Natural killer cell (primary cell): ENCODE measurements around the gene KHDRBS1. TPM values are rescaled to one million over a fixed set of nuclear protein-coding genes. Genes with fewer than 3 reads are reported as not detected.

ENCODE experiments used
- ATAC-seq, 3 donors: fragments of 150-1000 bp in 2 of 3; fragments of 200-7000 bp in 1 of 3; cut with Tn5 transposase; 1 replicate in 1 of 3; 2 replicates in 2 of 3; pipeline ENCODE4 v1.10.0; 2021; ENCODE audit warnings: mild to moderate bottlenecking in 2 of 3, moderate library complexity in 2 of 3
- DNase-seq, 2 donors: peaks; one replicate each; pipeline versions ENCODE4 v3.0.0 to v3.0.0-alpha.2; 2013 to 2021; ENCODE audit warnings: mixed read lengths in 1 of 2
- H3K27ac ChIP-seq: one replicate; pipeline ENCODE4 v1.5.1; 2013; ENCODE audit warnings: mild to moderate bottlenecking, low read length
- H3K27me3 ChIP-seq: one replicate; pipeline ENCODE4 v1.6.1; 2013; ENCODE audit warnings: low read length; ENCODE audit not compliant: control insufficient read depth, insufficient read depth
- H3K36me3 ChIP-seq: one replicate; pipeline ENCODE4 v1.6.1; 2013; ENCODE audit warnings: low read length; ENCODE audit not compliant: control insufficient read depth, insufficient read depth
- H3K4me1 ChIP-seq: one replicate; pipeline ENCODE4 v1.6.1; 2013; ENCODE audit warnings: low read length; ENCODE audit not compliant: control insufficient read depth, insufficient read depth
- H3K4me3 ChIP-seq: one replicate; pipeline ENCODE4 v1.5.1; 2013; ENCODE audit warnings: low read length
- H3K9me3 ChIP-seq: one replicate; pipeline ENCODE4 v1.6.1; 2013; ENCODE audit warnings: low read length; ENCODE audit not compliant: control insufficient read depth, insufficient read depth
- H3K27ac Mint-ChIP-seq, 2 donors: one replicate each; pipeline ENCODE4 v1.8.0; 2022; ENCODE audit warnings: mild to moderate bottlenecking in 2 of 2, mixed read lengths in 2 of 2, moderate library complexity in 1 of 2
- H3K27me3 Mint-ChIP-seq, 2 donors: one replicate each; pipeline ENCODE4 v1.8.0; 2022; ENCODE audit warnings: low read depth in 2 of 2, mixed read lengths in 2 of 2
- H3K36me3 Mint-ChIP-seq: one replicate; pipeline ENCODE4 v1.8.0; 2022; ENCODE audit warnings: mixed read lengths
- H3K4me1 Mint-ChIP-seq, 2 donors: one replicate each; pipeline ENCODE4 v1.8.0; 2022; ENCODE audit warnings: mixed read lengths in 2 of 2
- H3K4me3 Mint-ChIP-seq: one replicate; pipeline ENCODE4 v1.8.0; 2022; ENCODE audit warnings: mild to moderate bottlenecking, moderate library complexity, mixed read lengths
- H3K9me3 Mint-ChIP-seq, 2 donors: one replicate each; pipeline ENCODE4 v1.8.0; 2022; ENCODE audit warnings: mixed read lengths in 2 of 2
- CTCF ChIP-seq: fragments of 200-600 bp; IDR thresholded peaks from one replicate; pipeline ENCODE4 v1.8.0; 2022; ENCODE audit warnings: antibody characterized with exemption
- WGBS: methylation state at CpG from one replicate; pipeline ENCODE4 v1.1.7; 2013; ENCODE audit warnings: missing lambda C conversion rate; ENCODE audit not compliant: insufficient coverage; 5-methylcytosine and 5-hydroxymethylcytosine counted together
- intact Hi-C: fragments of 100-400 bp; cut with micrococcal nuclease; formaldehyde crosslinking; loops from one replicate; pipeline ENCODE4 v1.14.2; 2022
- total RNA-seq, 4 donors: library from RNA; stranded (reverse); fragments of 120-200 nt in 1 of 4; gene quantifications; one replicate each; pipeline versions ENCODE4 v1.2.3 to v1.2.4, GENCODE V29; 2013 to 2022

KHDRBS1 gene
- total RNA-seq, 3 donors from 2014 or later (not counting 1 experiment from before 2014, with no cell fraction given), result 107 to 112 (median 109) TPM

DNA sequence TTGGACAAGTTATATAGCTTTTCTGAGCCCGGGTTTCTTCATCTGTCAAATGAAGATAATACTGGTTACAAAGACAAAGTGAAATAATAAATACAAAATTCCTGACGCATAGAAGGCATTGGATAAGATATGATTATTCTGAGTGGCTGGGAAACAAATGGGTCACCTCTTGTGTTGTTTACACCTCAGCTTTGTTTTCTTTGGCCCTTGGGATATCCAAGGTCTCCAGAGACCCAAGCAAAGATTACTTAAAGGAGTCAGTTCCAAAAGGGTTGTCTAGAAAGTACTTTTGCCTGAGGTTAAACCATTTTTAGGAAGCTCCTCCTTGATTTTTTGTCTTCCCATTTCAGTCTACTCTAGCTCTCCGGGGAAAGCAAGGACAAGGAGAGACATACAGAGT lies 9.7 kb downstream of the KHDRBS1 start:
- peaks cover 9% of the 10 kb centered on the region for H3K36me3 ChIP-seq
- ATAC-seq (no peak), DNase-seq (no peak)
- 98% methylated on average over 3 of the region's 3 CpGs for WGBS
- H3K27me3 Mint-ChIP-seq, result no peaks in the 10 kb centered on the region
- peaks cover 52 to 62% of the 10 kb centered on the region in 2 donors for H3K4me1 Mint-ChIP-seq
- no peak overlapping the region for H3K4me3 ChIP-seq
- H3K4me3 Mint-ChIP-seq, result peak overlapping the region; percentile 13
- no peaks in the 10 kb centered on the region for H3K9me3 Mint-ChIP-seq
- H3K4me1 ChIP-seq, result peaks cover 31% of the 10 kb centered on the region
- TF ChIP-seq CTCF, result no peak
- H3K27me3 ChIP-seq, result no peaks in the 10 kb centered on the region
- no peaks in the 10 kb centered on the region for H3K9me3 ChIP-seq
- intact Hi-C loops, result no loop called here
- H3K36me3 Mint-ChIP-seq, result no peaks in the 10 kb centered on the region
- H3K27ac ChIP-seq, result no peak overlapping the region
- H3K27ac Mint-ChIP-seq, result peak overlapping the region; percentile 32 to 70

GRCh38 chr1:32025515-32025914 lies 11.8 kb downstream of the KHDRBS1 start:
- Mint-ChIP-seq H3K36me3 (no peaks in the 10 kb centered on the region), H3K27ac (peak overlapping the region in 1 of 2 donors; percentile 35), H3K27me3 (no peaks in the 10 kb centered on the region), H3K4me1 (peaks cover 54 to 63% of the 10 kb centered on the region in 2 donors), H3K4me3 (no peak overlapping the region), H3K9me3 (no peaks in the 10 kb centered on the region)
- intact Hi-C loops, result no loop called here
- no peak for ATAC-seq
- H3K27me3 ChIP-seq, result no peaks in the 10 kb centered on the region
- no peak for DNase-seq
- WGBS, result 85% methylated on average over 4 of the region's 6 CpGs
- peaks cover 9% of the 10 kb centered on the region for H3K36me3 ChIP-seq
- peaks cover 21% of the 10 kb centered on the region for H3K4me1 ChIP-seq
- H3K9me3 ChIP-seq, result no peaks in the 10 kb centered on the region
- no peak for TF ChIP-seq CTCF
- H3K4me3 ChIP-seq, result no peak overlapping the region
- no peak overlapping the region for H3K27ac ChIP-seq

DNA sequence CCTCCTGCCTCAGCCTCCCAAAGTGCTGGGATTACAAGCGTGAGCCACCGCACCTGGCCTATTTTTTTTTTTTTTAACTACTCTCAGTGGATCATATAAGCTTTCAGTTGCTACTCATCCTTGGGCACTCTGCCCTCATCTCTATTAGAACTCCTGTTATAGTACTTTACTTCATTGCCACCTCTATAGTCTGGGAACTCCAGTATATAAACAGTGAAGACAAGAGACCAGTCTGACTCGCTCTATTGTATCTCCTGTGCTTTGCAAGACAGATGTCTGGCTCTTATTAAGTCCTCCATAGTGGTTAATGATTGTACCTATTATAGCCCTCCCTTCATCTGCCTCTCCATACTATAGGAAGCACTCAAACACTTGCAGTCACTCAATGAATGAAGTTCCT lies 15.1 kb downstream of the KHDRBS1 start:
- Histone ChIP-seq H3K4me3 (no peak overlapping the region), H3K27ac (no peak overlapping the region), H3K4me1 (peaks cover 7% of the 10 kb centered on the region), H3K36me3 (peaks cover 25% of the 10 kb centered on the region), H3K27me3 (no peaks in the 10 kb centered on the region), H3K9me3 (no peaks in the 10 kb centered on the region)
- no peak for DNase-seq
- peak overlapping the region in 1 of 2 donors; percentile 35 for H3K27ac Mint-ChIP-seq
- WGBS, result 93% methylated on average over 3 of the region's 3 CpGs
- peaks cover 52 to 63% of the 10 kb centered on the region in 2 donors for H3K4me1 Mint-ChIP-seq
- no peaks in the 10 kb centered on the region for H3K27me3 Mint-ChIP-seq
- no peak overlapping the region for H3K4me3 Mint-ChIP-seq
- no peak for ATAC-seq
- no peaks in the 10 kb centered on the region for H3K9me3 Mint-ChIP-seq
- TF ChIP-seq CTCF, result no peak
- peaks cover 2% of the 10 kb centered on the region for H3K36me3 Mint-ChIP-seq
- intact Hi-C loops, result no loop called here

DNA sequence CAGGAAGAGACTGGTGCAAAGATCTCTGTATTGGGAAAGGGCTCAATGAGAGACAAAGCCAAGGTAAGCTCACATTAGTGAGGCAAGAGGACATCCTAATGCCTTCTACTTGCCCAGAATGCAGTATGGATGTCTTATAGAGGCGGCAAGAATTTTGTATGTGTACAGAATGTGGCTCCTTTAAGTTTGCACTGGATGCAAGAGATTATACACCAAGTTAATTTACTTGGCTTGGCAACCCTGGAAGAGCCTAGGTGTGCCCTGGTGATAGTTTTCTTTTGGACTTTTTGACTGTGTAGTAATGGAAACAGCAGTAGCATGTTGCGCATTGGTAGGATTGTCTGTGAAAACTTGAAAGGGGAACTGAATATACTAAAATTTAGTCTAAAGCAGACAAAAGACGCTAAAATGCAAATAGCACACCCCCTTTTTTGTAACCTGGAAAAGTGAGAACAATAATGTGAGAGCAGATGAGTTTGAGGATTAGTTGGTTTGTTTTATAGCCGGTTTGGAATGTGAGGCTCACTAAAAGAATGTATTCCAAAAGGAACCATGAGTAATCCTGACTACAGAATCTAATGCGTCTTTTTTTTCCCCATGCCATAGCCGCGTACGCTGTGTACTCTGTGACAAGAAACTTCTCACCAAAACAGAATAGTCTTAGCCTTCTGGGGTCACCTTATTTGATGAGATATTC lies 18.1 kb downstream of the KHDRBS1 start:
- H3K36me3 Mint-ChIP-seq, result peaks cover 7% of the 10 kb centered on the region
- Histone ChIP-seq H3K36me3 (peaks cover 42% of the 10 kb centered on the region), H3K27ac (no peak overlapping the region), H3K9me3 (no peaks in the 10 kb centered on the region), H3K27me3 (no peaks in the 10 kb centered on the region), H3K4me1 (no peaks in the 10 kb centered on the region), H3K4me3 (no peak overlapping the region)
- no peak for TF ChIP-seq CTCF
- peak overlapping the region; percentile 27 to 66 for H3K27ac Mint-ChIP-seq
- H3K4me3 Mint-ChIP-seq, result no peak overlapping the region
- intact Hi-C loops, result no loop called here
- no peak for ATAC-seq
- H3K27me3 Mint-ChIP-seq, result no peaks in the 10 kb centered on the region
- H3K9me3 Mint-ChIP-seq, result no peaks in the 10 kb centered on the region
- H3K4me1 Mint-ChIP-seq, result peaks cover 62 to 65% of the 10 kb centered on the region in 2 donors
- no peak for DNase-seq
- 95% methylated on average over 8 of the region's 8 CpGs for WGBS
